ENCODE results near the gene EEF2K.
A peak's percentile ranks its signal among the peaks of the same experiment; 100 is the strongest.
"Not testable (repeated sequence)": the region's sequence is repeated elsewhere in the genome, so short reads cannot be mapped to it uniquely, and the experiment has no call there.

The EEF2K gene

DNA sequence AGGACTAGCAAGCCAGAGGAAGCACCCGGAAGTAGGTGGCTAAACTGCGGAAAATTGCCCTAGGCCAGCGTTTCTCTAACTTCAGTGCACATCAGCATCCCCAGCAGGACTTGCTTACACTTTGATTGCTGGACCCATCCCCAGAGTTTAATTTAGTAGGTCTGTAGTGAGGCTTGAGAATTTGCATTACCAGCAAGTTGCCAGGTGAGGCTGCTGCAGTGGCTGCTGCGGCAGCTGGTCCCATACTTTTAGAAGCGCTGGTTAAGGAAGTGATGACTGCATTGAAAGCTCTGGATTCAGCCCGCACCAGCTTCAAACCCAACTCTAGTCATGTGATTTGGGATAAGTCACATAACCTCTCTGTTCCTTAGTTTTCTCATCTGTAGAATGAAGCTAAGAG lies 4.2 kb downstream of the EEF2K start:
- DNase-seq (ENCODE audit: low read depth in 3 of 3), result no peak

DNA sequence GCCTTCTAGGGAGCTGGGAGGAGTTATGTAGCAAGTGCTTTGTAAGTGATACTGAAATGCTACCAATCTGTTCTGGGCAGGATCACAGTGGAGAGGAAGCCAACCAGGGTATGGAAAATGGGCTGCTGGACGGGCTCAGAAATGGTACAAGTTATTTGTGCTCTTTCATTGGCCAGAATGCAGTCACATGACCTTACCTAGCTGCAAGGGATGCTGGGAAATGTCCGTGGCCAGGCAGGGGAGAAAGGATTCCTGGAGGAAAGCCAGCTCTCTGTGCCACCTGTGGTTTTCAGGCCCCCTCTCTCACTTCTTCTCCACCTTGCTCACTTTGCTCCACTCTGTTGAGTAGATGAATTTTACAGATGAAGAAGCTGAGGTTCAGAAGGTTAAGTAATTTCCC lies 4.8 kb downstream of the EEF2K start:
- no peak for DNase-seq (ENCODE audit: low read depth in 3 of 3)

DNA sequence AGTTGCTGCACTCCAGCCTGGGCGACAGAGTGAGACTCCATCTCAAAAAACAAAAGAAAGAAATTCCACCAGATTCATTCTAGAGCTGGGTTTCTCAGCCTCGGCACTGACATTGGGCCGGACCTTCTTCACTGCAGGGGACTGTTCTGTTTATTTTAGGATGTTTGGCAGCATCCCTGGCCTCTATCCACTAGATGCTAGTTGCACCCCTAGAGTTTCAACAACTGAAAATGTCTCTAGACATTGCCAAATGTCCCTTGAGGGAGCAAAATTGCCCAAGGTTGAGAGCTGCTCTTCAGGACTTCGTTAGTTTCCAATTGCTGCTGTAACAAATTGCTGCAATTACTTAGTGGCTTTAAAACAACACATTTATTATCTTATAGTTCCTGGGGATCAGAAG lies 7.2 kb downstream of the EEF2K start:
- DNase-seq (ENCODE audit: low read depth in 3 of 3), result no peak

DNA sequence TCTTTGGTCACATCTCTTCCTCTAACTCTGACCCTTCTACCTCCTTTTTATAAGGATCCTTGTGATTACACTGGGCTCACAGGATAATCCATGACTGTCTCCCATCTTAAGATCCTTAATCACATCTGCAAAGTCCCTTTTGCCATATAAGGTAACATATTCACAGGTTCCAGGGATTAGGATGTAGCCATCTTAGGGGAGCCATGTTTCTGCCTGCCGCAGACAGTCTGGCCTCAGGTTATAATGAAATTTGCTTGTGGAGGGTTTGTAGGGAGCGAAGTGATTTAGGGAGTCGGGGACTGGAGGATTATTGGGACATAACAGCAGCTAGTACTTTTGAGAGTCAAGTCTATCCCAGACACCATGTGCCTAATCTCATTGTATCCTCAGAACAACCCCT lies 7.7 kb downstream of the EEF2K start:
- no peak for DNase-seq (ENCODE audit: low read depth in 3 of 3)

DNA sequence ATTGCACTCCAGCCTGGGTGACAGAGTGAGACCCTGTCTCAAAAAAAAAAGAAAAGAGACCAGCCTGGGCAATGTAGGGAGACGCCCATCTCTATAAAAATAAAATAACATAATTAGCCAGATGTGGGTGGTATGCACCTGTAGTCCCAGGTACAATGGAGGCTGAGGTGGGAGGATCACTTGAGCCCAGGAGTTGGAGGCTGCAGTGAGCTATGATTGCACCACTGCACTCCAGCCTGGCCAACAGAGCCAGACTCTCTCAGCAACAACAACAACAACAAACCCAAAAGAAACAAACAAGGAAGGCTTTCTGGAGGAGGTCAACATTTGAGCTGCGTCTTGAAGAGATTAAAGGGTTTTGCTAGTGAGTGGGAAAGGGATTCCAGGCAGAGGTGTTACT lies 8.3 kb downstream of the EEF2K start:
- DNase-seq (ENCODE audit: low read depth in 3 of 3), result no peak

DNA sequence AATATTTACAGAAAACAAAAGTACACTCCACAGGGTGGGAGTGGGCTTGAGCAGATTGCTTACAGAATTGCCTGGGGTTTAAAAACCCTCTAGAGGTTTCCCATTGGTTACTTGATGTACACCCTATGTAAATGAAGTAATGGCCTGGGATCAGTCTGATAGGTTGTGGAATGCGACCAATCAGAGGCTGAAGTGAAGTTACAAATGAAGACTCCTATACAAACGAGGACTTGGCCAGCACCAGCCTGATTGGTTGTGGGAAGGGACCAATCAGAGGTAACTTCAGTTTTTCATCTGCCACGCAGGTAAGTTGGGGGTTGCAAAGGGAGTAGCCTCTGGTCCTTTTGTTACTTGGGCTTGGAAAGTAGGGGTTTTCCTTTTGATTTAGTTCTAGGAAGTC lies 8.8 kb downstream of the EEF2K start:
- DNase-seq (ENCODE audit: low read depth in 3 of 3), result no peak

DNA sequence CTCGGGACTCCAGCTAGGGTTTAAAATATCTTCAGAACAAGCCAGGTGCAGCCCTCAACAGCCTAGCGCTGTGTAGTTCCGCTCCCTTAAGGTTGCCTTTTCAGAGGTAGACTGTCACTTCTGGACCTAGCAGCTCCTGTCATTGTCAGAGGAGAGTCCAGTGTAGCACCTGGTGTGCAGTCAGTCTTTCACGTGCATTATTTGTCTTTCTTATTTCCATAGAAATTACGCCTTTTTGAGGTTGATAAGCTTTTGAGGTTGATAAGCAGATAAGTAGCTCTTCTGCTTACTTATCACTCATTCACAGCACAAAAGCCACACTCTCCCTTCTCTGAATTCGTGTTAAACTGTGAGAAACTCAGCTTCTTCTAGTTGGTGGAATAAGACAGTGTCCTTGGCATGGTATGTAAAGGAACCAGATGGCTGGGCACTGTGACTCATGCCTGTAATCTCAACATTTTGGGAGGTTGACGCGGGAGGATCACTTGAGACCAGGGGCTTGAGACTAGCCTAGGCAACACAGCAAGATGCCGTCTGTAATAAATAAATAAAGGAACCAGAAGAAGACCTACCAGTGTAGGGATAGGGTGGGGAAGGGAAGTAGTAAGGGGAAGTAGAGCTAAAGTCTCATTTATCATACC lies 10.2 kb downstream of the EEF2K start:
- no peak for DNase-seq (ENCODE audit: low read depth in 3 of 3)

DNA sequence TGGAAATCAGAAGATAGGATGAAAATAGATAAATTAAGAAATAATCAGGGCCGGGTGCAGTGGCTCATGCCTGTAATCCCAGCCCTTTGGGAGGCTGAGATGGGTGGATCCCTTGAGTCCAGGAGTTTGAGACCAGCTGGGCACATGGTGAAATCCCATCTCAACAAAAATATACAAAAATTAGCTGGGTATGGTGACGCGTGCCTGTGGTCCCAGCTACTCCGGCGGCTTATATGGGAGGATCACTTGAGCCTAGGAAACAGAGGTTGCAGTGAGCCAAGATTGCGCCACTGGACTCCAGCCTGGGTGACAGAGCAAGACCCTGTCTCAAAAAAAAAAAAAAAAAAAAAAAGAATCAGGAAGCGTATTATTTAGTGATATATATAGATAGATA lies 10.8 kb downstream of the EEF2K start:
- DNase-seq (ENCODE audit: low read depth in 3 of 3), result not testable (repeated sequence)

DNA sequence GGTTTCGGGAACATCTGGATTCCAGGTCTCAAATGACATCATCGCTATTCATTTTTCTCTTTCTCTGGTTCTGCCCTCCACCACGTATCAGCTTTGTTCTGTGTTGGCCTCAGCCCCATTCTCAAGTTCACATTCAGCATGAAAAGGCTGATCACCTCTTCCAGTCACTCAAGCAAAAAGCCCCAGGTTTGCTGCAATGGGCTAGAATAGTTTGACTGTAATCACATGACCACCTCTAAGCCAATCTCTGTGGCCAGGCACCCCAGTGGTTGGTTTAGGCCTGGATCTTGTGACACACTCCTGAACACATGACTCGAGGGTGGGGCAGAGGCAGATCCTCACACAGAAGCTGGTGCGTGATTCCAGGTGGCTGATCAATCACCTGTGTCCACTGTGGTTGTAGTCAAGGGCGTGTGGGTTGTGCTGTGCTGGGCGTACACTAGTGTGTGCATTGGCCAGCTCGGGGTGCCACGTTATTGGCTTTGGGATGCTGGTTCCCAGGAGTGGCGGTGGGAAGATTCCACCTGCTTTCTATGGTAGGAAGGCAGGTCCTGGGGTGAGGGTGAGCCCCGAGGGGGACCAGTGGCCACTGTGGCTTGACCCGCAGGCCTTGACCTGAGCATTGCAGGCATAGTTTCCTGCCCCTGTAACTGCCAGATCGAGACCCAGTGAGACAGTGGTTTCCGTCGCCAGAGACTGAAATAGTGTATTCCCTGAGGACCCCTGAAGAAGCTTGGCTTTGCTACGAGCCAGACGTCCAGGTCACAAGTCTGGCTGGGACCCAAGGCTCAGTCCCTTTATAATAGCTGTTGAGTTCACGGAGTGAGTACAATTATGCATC lies 12.0 kb downstream of the EEF2K start:
- no peak for DNase-seq (ENCODE audit: low read depth in 3 of 3)

DNA sequence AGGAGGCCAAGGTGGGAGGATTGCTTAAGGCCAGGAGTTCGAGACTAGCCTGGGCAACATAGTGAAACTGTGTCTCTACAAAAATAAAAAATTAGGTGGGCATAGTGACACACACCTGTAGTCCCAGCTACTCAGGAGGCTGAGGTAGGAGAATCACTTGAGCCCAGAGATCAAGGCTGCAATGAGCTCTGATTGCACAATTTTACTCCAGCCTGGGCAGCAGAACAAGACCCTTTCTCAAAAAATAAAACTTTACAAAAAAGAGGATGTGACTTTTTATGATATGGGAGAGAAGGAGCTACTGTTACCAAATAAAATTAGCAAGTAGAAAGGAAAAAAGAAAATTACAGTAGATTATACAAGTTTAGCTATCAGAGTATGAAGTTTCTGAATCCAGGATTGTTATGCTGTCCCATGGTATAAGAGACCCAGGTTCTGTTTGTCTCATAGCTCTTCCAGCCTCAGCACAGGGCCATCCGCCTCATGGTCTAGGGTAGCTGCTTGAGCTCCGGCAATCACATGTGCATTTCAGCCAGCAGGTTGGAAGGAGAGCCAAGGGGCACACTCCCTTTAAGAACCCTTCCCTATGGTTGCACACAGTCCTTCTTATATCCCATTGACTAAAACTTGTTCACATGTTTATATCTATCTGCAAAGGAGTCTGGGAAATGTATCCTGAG lies 13.5 kb downstream of the EEF2K start:
- DNase-seq (ENCODE audit: low read depth in 3 of 3), result no peak

DNA sequence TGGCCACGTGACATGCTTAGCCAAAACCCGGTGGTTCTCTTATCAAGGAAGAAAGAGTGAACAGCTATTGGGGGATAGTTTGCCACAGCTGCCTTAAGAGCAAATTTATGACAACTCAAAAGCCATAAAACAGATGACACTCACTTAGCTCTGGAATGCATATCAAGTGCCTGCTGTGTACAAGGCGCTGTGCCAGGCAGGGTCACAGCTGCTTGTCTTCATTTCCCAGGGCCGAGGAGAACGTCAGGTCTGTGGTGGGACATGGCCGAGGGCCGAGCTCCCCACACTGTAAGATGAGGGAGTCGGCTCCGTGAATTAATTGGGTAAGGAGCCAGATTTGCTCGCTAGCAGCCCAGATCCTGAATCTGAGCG lies 14.0 kb downstream of the EEF2K start:
- DNase-seq (ENCODE audit: low read depth in 3 of 3), result no peak

DNA sequence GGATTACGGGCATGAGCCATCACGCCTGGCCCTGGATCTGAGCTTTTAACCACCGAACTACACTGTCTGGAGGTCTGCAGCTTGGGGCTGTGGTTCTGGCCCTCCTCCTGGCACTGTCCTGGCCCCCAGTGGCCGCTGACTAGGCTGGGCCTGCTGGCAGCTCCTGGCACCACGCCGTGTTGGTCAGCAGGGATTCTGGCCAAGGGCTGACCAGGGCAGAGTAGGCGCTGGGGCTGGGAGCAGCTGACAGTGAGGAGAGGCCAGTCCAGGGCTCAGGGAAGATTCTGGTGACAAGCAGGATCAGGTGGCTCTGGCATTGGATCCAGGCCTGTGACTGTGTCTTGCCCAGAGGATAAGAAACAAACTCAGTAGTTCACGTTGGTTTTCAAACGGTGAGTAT lies 14.6 kb downstream of the EEF2K start:
- DNase-seq (ENCODE audit: low read depth in 3 of 3), result no peak

DNA sequence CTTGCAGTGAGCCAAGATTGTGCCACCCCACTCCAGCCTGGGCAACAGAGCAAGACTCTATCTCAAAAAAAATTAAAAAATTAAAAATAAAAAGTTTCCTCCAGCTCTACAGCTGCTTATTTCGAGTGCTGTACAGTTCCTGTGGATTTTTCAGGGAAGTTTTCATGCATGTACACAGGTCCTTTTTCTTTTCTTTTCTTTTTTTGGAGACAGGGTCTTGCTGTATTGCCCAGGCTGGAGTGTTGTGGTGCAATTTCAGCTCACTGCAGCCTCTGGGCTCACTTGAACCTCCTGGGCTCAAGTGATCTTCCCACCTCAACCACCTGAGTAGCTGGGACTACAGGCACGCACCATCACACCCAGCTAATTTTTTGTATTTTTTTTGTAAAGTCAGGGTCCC lies 15.9 kb downstream of the EEF2K start:
- no peak for DNase-seq (ENCODE audit: low read depth in 3 of 3)

DNA sequence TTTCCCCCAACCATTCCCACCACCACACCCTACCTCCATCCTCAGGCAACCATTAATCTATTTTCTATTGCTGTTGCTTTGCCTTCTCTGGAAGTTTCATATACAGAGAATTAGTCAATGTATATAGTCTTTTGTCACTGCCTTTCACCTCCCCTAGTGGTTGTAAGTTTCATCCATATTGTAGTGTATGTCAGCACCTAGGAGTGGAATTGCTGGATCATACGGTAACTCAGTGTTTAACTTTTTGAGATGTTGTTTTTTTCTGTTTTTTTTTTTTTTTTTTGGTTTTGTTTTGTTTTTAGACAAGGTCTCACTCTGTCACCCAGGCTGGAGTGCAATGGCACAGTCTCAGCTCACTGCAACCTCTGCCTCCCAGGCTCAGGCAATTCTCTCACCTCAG lies 16.9 kb downstream of the EEF2K start:
- DNase-seq (ENCODE audit: low read depth in 3 of 3), result no peak

DNA sequence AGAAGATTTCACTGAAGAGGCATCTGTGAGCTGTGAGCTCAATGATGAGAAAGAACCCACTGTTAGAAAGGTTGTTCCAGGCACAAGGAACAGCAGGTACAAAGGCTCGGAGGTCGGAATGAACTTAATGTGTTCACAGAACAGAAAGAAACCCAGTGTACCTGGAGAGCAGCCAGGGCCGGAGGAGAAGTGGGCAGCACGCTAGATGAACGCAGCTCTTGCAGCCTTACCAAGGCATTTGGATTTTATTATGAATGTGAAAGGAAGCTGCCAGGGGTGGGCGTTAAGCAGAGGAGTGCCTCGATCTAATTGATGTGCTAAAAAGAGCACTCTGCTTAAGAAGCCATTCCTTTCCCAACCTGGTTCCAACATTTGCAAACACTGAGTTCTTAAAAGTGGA lies 19.0 kb downstream of the EEF2K start:
- DNase-seq (ENCODE audit: low read depth in 3 of 3), result no peak

DNA sequence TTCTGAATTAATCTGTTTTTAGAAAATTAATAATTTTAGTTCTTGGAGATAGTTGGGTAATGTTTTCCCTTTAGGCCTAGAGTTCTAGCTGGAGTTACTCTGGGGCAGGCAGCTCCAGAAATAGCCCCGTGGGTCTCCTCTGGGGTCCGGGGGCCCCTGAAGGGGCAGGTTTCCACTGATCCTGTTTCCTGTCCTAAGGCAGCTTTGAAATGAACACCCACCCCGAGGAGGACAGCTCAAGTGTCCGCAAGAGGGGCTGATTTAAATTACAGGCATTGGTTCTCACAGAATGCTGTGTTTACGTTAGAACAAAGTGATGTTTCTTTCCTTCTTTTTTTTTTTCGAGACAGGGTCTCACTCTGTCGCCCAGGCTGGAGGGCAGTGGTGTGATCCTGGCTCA lies 23.8 kb downstream of the EEF2K start:
- DNase-seq (ENCODE audit: low read depth in 3 of 3), result no peak

DNA sequence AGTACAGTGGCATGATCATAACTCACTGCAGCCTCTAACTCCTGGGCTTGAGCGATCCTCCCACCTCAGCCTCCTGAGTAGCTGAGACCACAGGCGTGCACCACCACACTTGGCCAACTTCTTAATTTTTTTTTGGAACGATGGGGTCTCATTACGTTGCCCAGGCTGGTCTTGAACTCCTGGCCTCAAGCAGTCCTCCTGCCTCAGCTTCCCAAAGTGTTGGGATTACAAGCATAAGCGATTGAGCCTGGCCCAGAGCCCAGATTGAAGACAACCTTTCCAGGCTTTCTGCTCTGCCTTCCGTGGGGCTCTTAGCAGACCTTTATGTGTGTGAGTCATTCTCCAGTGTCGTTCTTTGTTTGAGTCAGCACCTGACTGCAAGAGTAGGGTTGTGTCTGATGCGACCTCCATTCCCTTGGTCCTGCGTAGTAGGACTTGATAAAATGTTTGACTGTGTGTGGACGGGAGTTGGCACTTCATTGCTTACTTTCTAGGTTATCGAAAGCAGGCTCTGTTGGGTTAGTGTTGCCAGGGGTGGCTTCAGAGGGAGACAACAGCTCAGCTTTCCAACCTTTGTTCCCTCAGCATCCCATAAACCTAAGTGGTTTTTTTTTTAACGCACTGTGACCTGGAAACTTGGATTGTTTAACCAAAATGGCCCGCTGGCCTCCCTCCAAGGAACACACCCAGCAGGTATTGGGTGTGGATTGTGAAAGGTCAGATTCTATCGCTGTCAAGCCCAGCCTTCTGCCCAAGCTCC lies 26.4 kb downstream of the EEF2K start:
- peak in 2 of 3 experiments; percentile 2 to 32 for DNase-seq (ENCODE audit: low read depth in 3 of 3)

DNA sequence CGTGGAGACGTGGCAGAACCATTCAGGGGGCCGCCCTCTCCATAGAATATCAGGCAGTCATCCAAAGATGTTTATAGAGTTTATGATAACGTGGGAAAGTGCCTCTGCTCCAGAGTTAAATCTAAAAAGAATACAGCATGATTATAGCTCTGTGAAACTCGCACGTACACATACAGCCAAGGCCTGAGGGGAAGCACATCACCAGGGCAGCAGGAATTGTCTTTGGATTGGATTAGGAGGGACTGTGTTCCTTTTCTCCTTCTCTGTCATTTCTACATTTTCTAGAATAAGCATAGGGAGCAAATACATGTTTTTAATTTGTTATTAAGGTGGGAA lies 26.9 kb downstream of the EEF2K start:
- DNase-seq (ENCODE audit: low read depth in 3 of 3), result no peak

DNA sequence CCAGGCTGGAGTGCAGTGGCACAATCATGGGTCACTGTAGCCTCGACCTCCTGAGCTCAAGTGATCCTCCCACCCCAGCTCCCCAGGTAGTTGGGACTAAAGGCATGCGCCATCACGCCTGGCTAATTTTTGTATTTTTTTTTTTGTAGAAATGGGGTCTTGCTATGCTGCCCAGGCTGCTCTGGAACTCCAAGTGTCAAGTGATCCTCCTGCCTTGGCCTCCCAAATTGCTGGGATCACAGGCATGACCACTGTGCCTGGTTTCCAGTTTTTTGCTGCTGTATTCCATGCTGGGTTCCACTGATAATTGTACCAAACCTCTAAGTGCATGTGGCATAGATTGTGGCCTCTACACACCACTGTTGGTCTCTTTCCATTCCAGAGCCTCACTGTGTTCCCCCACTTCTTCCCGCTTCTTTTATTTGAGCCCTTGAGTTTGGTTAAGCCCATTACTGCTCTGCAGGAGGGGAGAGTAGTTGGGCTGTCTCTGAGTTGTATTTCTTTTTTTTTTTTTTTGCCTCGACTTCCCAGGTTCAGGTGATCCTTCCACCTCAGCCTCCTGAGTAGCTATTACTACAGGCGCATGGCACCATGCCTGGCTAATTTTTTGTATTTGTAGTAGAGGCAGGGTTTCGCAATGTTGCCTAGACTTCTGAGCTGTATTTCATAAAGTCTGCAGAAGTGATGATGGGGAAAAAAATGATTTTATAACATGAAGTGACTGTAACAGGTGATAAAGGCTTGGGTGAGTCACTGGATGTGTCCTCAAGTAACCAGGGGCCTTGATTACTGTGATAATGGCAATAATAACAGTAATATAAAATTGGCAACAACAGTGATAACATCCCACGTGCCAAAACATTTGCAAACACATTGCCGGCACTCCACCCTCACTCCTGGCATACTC lies 30.0 kb downstream of the EEF2K start:
- no peak for DNase-seq (ENCODE audit: low read depth in 3 of 3)

DNA sequence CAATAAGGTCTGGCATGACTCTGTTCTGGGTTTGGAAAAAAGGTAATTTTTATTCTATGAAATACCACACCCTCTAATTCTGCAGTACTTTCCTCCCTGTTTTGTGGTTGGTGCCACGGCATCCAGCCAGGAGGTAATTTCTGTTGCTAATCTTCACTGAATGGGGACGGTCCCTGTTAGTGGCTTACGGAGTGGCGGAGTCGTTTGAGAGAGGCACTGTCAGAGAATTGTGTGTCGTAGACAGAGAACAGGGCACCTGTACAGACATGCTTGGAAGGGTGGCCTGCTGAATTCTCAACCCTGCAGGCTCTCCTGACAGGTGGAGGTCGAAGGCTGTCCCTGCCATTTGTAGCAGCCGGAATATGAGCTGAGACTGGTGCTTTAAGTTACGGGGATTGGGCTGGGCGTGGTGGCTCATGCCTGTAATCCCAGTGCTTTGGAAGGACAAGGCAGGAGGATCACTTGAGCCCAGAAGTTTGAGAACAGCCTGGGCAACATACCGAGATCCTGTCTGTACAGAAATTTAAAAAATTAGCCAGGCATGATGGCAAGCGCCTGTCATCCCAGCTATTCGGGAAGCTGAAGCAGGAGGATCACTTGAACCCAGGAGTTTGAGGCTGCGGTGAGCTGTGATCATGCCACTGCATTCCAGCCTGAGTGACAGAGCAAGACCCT lies 33.2 kb downstream of the EEF2K start:
- DNase-seq (ENCODE audit: low read depth in 3 of 3), result no peak
